H9 (cell line): ENCODE data around the gene TBC1D3I. TPM values are rescaled to one million over a fixed set of nuclear protein-coding genes. Genes with fewer than 3 reads are reported as not detected.
A peak's percentile ranks its signal among the peaks of the same experiment; 100 is the strongest.
"Not testable (repeated sequence)": the region's sequence is repeated elsewhere in the genome, so short reads cannot be mapped to it uniquely, and the experiment has no call there.

Experiments used
- DNase-seq: peaks from one replicate; pipeline ENCODE4 v3.0.0-alpha.2; 2017
- H2AFZ ChIP-seq: one replicate; pipeline ENCODE4 v1.6.1; 2013; ENCODE audit warnings: mild to moderate bottlenecking, low read length, control low read depth, moderate library complexity
- H2AK5ac ChIP-seq: 2 replicates; pipeline ENCODE4 v1.6.1; 2013; ENCODE audit warnings: low read length, control low read depth, mixed read lengths; ENCODE audit not compliant: insufficient read length
- H2BK120ac ChIP-seq: one replicate; pipeline ENCODE4 v1.6.1; 2013; ENCODE audit warnings: low read depth, mild to moderate bottlenecking, low read length, control low read depth, inconsistent platforms; ENCODE audit not compliant: poor library complexity, severe bottlenecking
- H2BK12ac ChIP-seq: 2 replicates; pipeline ENCODE4 v1.6.1; 2013; ENCODE audit warnings: low read length, control low read depth, mixed read lengths, low read depth; ENCODE audit not compliant: insufficient read length
- H2BK15ac ChIP-seq: 2 replicates; pipeline ENCODE4 v1.6.1; 2013; ENCODE audit warnings: low read depth, low read length, control low read depth
- H2BK20ac ChIP-seq: one replicate; pipeline ENCODE4 v1.6.1; 2013; ENCODE audit warnings: low read depth, mild to moderate bottlenecking, low read length, control low read depth, inconsistent platforms; ENCODE audit not compliant: poor library complexity, severe bottlenecking
- H2BK5ac ChIP-seq: 2 replicates; pipeline ENCODE4 v1.6.1; 2013; ENCODE audit warnings: low read length, control low read depth, mixed read lengths; ENCODE audit not compliant: insufficient read length
- H3K14ac ChIP-seq: 2 replicates; pipeline ENCODE4 v1.6.1; 2013; ENCODE audit warnings: low read length, control low read depth; ENCODE audit not compliant: insufficient read depth
- H3K18ac ChIP-seq: 2 replicates; pipeline ENCODE4 v1.6.1; 2013; ENCODE audit warnings: low read depth, mild to moderate bottlenecking, mixed read lengths, low read length, control low read depth; ENCODE audit not compliant: insufficient read length
- H3K23ac ChIP-seq: 2 replicates; pipeline ENCODE4 v1.6.1; 2013; ENCODE audit warnings: low read length, control low read depth, mixed read lengths, low read depth; ENCODE audit not compliant: insufficient read length
- H3K23me2 ChIP-seq: 2 replicates; pipeline ENCODE4 v1.6.1; 2013; ENCODE audit warnings: low read depth, mild to moderate bottlenecking, mixed read lengths, low read length, control low read depth; ENCODE audit not compliant: insufficient read length, poor library complexity, severe bottlenecking
- H3K27ac ChIP-seq: 2 replicates; pipeline ENCODE4 v1.5.1; 2013; ENCODE audit warnings: low read length, control low read depth, mixed read lengths, low read depth; ENCODE audit not compliant: insufficient read length
- H3K27me3 ChIP-seq: 2 replicates; pipeline ENCODE4 v1.6.1; 2013; ENCODE audit warnings: low read length, control low read depth, inconsistent platforms; ENCODE audit not compliant: insufficient read depth
- H3K4ac ChIP-seq: 2 replicates; pipeline ENCODE4 v1.6.1; 2013; ENCODE audit warnings: low read depth, mild to moderate bottlenecking, control low read depth, inconsistent platforms, low read length, moderate library complexity
- H3K4me1 ChIP-seq: 2 replicates; pipeline ENCODE4 v1.6.1; 2013; ENCODE audit warnings: low read length, control low read depth, inconsistent platforms; ENCODE audit not compliant: insufficient read depth
- H3K4me2 ChIP-seq: 2 replicates; pipeline ENCODE4 v1.6.1; 2013; ENCODE audit warnings: low read length, control low read depth, mixed read lengths; ENCODE audit not compliant: insufficient read length, insufficient read depth
- H3K56ac ChIP-seq: 2 replicates; pipeline ENCODE4 v1.6.1; 2013; ENCODE audit warnings: low read depth, mild to moderate bottlenecking, mixed read lengths, low read length, control low read depth; ENCODE audit not compliant: insufficient read length
- H3K79me1 ChIP-seq: 2 replicates; pipeline ENCODE4 v1.6.1; 2013; ENCODE audit warnings: low read depth, mild to moderate bottlenecking, moderate library complexity, low read length, control low read depth, inconsistent platforms; ENCODE audit not compliant: insufficient read depth, poor library complexity, severe bottlenecking
- H3K79me2 ChIP-seq: 2 replicates; pipeline ENCODE4 v1.6.1; 2013; ENCODE audit warnings: low read length, control low read depth, inconsistent platforms; ENCODE audit not compliant: insufficient read depth
- H3K9ac ChIP-seq: 2 replicates; pipeline ENCODE4 v1.6.1; 2013; ENCODE audit warnings: low read length, control low read depth, mixed read lengths; ENCODE audit not compliant: insufficient read length; ENCODE audit errors: extremely low read depth
- H3K9me3 ChIP-seq: one replicate; pipeline ENCODE4 v1.6.1; 2013; ENCODE audit warnings: low read depth, low read length, inconsistent platforms; ENCODE audit not compliant: control insufficient read depth
- H3T11ph ChIP-seq: one replicate; pipeline ENCODE4 v1.6.1; 2013; ENCODE audit warnings: mild to moderate bottlenecking, low read length, control low read depth, inconsistent platforms
- H4K20me1 ChIP-seq: one replicate; pipeline ENCODE4 v1.6.1; 2013; ENCODE audit not compliant: control insufficient read depth, insufficient read length, insufficient read depth
- H4K5ac ChIP-seq: 2 replicates; pipeline ENCODE4 v1.6.1; 2013; ENCODE audit warnings: low read depth, mild to moderate bottlenecking, mixed read lengths, low read length, control low read depth; ENCODE audit not compliant: insufficient read length
- H4K8ac ChIP-seq: replicated peaks from 2 replicates; pipeline ENCODE4 v1.6.1; 2013; ENCODE audit warnings: low read length, control low read depth, mixed read lengths, low read depth; ENCODE audit not compliant: insufficient read length
- H4K91ac ChIP-seq: 2 replicates; pipeline ENCODE4 v1.6.1; 2013; ENCODE audit warnings: low read depth, mild to moderate bottlenecking, moderate library complexity, mixed read lengths, low read length, control low read depth; ENCODE audit not compliant: insufficient read length
- H3K27ac Mint-ChIP-seq, 3 experiments: 2 replicates in 2 of 3; 3 replicates in 1 of 3; pipeline ENCODE4 v1.8.0; 2020 to 2021; ENCODE audit warnings: mixed read lengths in 3 of 3, mild to moderate bottlenecking in 1 of 3, moderate library complexity in 1 of 3
- H3K27me3 Mint-ChIP-seq: 2 replicates; pipeline ENCODE4 v1.8.0; 2021; ENCODE audit warnings: low read depth, mild to moderate bottlenecking, moderate library complexity, mixed read lengths
- H3K36me3 Mint-ChIP-seq, 3 experiments: 2 replicates in 2 of 3; 3 replicates in 1 of 3; pipeline ENCODE4 v1.8.0; 2020 to 2021; ENCODE audit warnings: low read depth in 3 of 3, mixed read lengths in 3 of 3; ENCODE audit not compliant: insufficient read depth in 1 of 3
- H3K4me1 Mint-ChIP-seq, 2 experiments: 2 replicates each; pipeline ENCODE4 v1.8.0; 2020; ENCODE audit warnings: mixed read lengths in 2 of 2
- H3K4me3 Mint-ChIP-seq, 2 experiments: 2 replicates in 1 of 2; 3 replicates in 1 of 2; pipeline ENCODE4 v1.8.0; 2020 to 2021; ENCODE audit warnings: mild to moderate bottlenecking in 2 of 2, mixed read lengths in 2 of 2, moderate library complexity in 1 of 2
- H3K9me3 Mint-ChIP-seq, 2 experiments: 2 replicates in 1 of 2; 3 replicates in 1 of 2; pipeline ENCODE4 v1.8.0; 2020; ENCODE audit warnings: mild to moderate bottlenecking in 2 of 2, mixed read lengths in 2 of 2, moderate library complexity in 1 of 2
- WGBS: extraction: QIAGEN DNeasy Blood & Tissue Kit; methylation state at CpG from one replicate; pipeline ENCODE4 v1.1.7; 2013; ENCODE audit warnings: missing lambda C conversion rate, low lambda C conversion rate, mixed read lengths; ENCODE audit not compliant: insufficient read length; ENCODE audit errors: extremely low coverage; 5-methylcytosine and 5-hydroxymethylcytosine counted together
- total RNA-seq: library from RNA; stranded (reverse); gene quantifications from 2 replicates; pipeline ENCODE4 v1.2.1, GENCODE V29; 2021
- TF ChIP-seq, protein P1 (sequence below): fragments of 200-600 bp; sonication (generic); conservative IDR thresholded peaks from 3 replicates; pipeline ENCODE4 v1.8.0; 2021; ENCODE audit warnings: antibody characterized with exemption, mild to moderate bottlenecking

Gene TBC1D3I
- total RNA-seq, 1 experiment from 2014 or later: 0.35 TPM

DNA sequence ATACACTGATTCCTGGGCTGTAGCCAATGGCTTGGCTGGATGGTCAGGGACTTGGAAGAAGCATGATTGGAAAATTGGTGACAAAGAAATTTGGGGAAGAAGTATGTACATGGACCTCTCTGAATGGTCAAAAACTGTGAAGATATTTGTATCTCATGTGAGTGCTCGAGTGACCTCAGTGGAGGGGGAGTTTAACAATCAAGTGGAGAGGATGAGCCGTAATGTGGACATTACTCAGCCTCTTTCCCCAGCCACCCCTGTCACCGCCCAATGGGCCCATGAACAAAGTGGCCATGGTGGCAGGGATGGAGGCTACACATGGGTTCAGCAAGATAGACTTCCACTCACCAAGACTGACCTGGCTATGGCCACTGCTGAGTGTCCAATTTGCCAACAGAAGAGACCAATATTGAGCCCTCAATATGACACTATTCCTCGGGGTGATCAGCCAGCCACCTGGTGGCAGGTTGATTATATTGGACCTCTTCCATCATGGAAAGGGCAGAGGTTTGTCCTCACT lies 42.7 kb downstream of the TBC1D3I start:
- H4K8ac ChIP-seq, H3K36me3 Mint-ChIP-seq, H2BK20ac ChIP-seq, H3K56ac ChIP-seq, H3K4me2 ChIP-seq, H2AFZ ChIP-seq, H4K91ac ChIP-seq, H3K27ac ChIP-seq, H3K4me3 Mint-ChIP-seq, H3K23me2 ChIP-seq, H3K4me1 Mint-ChIP-seq, H3K14ac ChIP-seq, H2BK120ac ChIP-seq, H3K27me3 ChIP-seq, H2BK12ac ChIP-seq, H4K5ac ChIP-seq, H3K79me2 ChIP-seq, H3K79me1 ChIP-seq, H2BK15ac ChIP-seq, H3T11ph ChIP-seq, H3K4ac ChIP-seq, H3K27me3 Mint-ChIP-seq, H3K27ac Mint-ChIP-seq, H3K18ac ChIP-seq, H3K4me1 ChIP-seq, H3K9ac ChIP-seq, H2BK5ac ChIP-seq, H3K23ac ChIP-seq, H3K9me3 ChIP-seq, H2AK5ac ChIP-seq, H4K20me1 ChIP-seq: not testable (repeated sequence)
- peak; percentile 23 for DNase-seq
- TF ChIP-seq, protein P1, sequence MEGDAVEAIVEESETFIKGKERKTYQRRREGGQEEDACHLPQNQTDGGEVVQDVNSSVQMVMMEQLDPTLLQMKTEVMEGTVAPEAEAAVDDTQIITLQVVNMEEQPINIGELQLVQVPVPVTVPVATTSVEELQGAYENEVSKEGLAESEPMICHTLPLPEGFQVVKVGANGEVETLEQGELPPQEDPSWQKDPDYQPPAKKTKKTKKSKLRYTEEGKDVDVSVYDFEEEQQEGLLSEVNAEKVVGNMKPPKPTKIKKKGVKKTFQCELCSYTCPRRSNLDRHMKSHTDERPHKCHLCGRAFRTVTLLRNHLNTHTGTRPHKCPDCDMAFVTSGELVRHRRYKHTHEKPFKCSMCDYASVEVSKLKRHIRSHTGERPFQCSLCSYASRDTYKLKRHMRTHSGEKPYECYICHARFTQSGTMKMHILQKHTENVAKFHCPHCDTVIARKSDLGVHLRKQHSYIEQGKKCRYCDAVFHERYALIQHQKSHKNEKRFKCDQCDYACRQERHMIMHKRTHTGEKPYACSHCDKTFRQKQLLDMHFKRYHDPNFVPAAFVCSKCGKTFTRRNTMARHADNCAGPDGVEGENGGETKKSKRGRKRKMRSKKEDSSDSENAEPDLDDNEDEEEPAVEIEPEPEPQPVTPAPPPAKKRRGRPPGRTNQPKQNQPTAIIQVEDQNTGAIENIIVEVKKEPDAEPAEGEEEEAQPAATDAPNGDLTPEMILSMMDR: peak; percentile 25; the same call in 1 of the 3 replicates
- H3K9me3 Mint-ChIP-seq: peaks cover 17% of the 10 kb centered on the region in 2 experiments; a peak in 4 of 5 replicates
- WGBS: no CpG with 5 or more reads among the region's 4 CpGs

DNA sequence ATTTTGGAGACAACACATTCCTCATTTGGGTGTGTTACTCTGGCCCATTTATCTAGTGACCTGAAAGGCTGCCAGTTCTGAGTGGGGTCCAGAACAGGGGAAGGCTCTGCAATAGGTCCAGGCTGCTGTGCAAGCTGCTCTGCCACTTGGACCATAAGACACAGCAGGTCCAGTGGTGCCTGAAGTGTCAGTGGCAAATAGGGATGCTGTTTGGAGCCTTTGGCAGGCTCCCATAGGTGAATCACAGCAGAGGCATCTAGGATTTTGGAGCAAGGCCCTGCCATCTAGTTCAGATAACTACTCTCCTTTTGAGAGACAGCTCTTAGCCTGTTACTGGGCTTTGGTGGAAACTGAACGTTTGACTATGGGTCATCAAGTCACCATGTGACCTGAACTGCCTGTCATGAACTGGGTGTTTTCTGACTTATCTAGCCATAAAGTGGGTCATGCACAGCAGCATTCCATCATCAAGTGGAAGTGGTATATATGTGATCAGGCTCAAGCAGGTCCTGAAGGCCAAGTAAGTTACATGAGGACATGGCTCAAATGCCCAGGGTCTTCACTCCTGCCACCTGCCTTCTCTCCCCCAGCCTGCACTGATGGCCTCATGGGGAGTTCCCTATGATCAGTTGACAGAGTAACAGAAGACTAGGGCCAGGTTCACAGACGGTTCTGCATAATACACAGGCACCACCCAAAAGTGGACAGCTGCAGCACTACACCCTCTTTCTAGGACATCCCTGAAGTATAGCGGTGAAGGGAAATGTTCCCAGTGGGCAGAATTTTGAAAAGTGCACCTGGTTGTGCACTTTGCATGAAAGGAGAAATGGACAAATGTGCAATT lies 43.4 kb downstream of the TBC1D3I start:
- not testable (repeated sequence) for H2AFZ ChIP-seq, H4K5ac ChIP-seq, H3K56ac ChIP-seq, H3K27me3 Mint-ChIP-seq, H3K79me2 ChIP-seq, H3K27ac Mint-ChIP-seq, H3K9me3 ChIP-seq, H2BK12ac ChIP-seq, H3K4ac ChIP-seq, H3K27ac ChIP-seq, H4K91ac ChIP-seq, H2BK20ac ChIP-seq, H3K4me2 ChIP-seq, H3K4me1 ChIP-seq, H2BK15ac ChIP-seq, H3K4me3 Mint-ChIP-seq, H4K20me1 ChIP-seq, H3T11ph ChIP-seq, H3K23me2 ChIP-seq, H4K8ac ChIP-seq, H2AK5ac ChIP-seq, H3K79me1 ChIP-seq, H3K36me3 Mint-ChIP-seq, H3K9ac ChIP-seq, H3K14ac ChIP-seq, H3K23ac ChIP-seq, H3K27me3 ChIP-seq, H3K4me1 Mint-ChIP-seq, H2BK120ac ChIP-seq, H3K18ac ChIP-seq, H2BK5ac ChIP-seq
- peak; percentile 25 for DNase-seq
- H3K9me3 Mint-ChIP-seq: peaks cover 17% of the 10 kb centered on the region in 2 experiments; a peak in 4 of 5 replicates
- whole genome bisulfite sequencing: no CpG with 5 or more reads among the region's 3 CpGs
